ENCODE measurements around the gene ADGRV1.

DNA sequence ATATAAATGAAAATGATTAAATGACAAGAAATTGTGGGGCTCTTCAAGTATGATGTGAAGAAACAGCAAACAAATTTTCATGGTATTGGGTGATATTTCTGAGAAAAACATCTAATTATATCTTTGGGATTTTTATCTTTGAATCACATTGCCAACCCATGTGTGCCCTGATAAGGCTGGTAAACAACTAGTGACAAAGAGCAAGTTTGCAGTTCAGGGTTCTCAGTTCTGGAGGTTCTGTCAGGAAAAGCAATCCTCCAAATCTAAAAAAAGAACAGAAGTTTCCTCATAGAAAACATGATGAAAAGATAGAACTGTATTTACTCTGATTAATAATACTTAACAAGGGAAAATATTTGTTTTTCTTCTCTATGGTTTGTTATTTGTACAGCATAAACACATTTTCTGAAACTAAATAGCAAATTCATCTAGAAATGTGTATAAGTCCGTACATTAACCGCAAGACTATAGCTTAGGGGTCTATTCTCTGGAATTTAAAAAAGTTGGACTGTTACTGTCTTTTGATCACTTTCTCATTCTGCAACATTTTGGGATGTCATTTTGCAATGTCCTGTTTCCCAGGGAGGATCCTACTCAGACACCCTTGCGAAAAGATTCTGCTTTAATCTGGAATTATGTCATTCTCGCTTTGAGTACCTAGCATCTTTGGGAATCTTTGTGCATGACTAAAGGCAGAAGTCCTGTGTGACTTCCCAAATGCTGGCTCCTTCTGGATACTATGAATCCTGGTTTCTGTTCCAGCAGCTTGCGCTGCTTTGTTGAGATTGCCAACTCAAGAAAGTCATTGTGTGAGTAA lies 308.5 kb downstream of the ADGRV1 start:
- TF ChIP-seq, protein P1, sequence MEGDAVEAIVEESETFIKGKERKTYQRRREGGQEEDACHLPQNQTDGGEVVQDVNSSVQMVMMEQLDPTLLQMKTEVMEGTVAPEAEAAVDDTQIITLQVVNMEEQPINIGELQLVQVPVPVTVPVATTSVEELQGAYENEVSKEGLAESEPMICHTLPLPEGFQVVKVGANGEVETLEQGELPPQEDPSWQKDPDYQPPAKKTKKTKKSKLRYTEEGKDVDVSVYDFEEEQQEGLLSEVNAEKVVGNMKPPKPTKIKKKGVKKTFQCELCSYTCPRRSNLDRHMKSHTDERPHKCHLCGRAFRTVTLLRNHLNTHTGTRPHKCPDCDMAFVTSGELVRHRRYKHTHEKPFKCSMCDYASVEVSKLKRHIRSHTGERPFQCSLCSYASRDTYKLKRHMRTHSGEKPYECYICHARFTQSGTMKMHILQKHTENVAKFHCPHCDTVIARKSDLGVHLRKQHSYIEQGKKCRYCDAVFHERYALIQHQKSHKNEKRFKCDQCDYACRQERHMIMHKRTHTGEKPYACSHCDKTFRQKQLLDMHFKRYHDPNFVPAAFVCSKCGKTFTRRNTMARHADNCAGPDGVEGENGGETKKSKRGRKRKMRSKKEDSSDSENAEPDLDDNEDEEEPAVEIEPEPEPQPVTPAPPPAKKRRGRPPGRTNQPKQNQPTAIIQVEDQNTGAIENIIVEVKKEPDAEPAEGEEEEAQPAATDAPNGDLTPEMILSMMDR (IDR thresholded peaks at IDR 0.05; ENCODE audit: borderline replicate concordance, extremely low read depth, low read length, poor library complexity, severe bottlenecking): no peak
- TF ChIP-seq EZH2 (IDR thresholded peaks at IDR 0.05; ENCODE audit: borderline replicate concordance, low read depth, low read length, severe bottlenecking): no peak

Measured in DND-41 (cell line).